HG03108 (cell line): ENCODE data around the gene MTFR2.

Experiments used
- ATAC-seq: cut with Tn5 transposase; IDR thresholded peaks from one replicate; pipeline ENCODE4 v1.9.1; 2021; ENCODE audit warnings: moderate library complexity; ENCODE audit not compliant: unreplicated experiment

MTFR2 gene

DNA sequence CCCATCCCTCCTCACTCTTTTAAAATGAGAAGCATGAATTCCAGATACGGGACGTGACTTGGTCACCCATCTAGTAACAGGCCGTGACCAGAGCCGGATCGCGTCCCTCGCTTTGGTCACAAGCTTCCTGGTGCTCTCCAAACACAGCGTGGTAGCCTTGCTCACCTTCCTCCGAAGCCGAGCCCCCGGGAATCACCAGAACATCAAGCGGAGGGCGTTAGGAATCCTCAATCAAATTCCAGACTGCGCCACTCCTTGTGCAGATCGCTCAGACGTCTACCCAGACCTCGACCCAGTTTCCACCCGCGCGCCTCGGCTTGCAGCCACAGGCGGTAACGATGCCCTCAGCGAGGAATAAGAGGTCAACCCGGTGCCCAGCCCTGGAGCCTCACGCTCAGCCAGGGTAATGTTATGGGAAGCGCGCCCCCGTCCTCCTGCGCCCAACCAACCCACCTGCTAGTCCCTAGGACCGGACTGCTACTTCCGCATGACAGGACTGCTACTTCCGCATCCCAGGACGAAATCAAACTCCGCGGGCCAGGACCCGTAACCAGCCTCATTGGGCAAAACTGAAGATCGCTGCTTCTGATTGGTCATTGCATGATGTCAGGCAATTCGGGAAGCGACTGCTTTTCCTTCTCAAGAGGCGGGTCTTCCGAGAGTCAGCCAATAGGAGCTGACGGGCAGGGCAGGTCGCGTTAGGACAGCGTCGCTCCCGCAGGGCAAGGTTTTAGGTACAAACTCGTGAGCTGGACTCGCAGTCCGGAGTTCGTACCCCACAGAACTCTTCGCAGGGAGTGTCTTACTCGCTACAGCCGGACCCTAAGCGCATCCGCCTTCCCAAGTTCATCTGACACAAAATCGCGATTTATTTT is at the start of gene MTFR2:
Gene MTFR2, minus strand, starts transcription at position 501 of the 875 bp plus-strand sequence. CDS start 1,212 bp downstream, outside the sequence.
- peak; percentile 97 for ATAC-seq

DNA sequence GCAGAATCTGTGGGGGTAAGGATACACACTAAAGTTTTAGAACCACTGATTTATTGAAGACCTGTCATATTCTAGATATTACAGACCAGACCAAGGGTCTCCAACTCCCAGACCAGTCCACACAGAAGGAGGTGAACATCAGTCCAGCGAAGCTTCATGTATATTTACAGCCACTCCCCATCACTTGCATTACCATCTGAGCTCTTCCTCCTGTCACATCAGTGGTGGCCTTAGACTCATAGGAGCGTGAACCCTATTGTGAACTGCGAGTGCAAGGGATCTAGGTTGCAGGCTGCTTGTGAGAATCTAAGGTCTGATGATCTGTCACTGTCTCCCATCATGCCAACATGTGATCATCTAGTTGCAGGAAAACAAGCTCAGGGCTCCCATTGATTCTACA is 44.5 kb upstream of the MTFR2 start:
- ATAC-seq, result no peak

DNA sequence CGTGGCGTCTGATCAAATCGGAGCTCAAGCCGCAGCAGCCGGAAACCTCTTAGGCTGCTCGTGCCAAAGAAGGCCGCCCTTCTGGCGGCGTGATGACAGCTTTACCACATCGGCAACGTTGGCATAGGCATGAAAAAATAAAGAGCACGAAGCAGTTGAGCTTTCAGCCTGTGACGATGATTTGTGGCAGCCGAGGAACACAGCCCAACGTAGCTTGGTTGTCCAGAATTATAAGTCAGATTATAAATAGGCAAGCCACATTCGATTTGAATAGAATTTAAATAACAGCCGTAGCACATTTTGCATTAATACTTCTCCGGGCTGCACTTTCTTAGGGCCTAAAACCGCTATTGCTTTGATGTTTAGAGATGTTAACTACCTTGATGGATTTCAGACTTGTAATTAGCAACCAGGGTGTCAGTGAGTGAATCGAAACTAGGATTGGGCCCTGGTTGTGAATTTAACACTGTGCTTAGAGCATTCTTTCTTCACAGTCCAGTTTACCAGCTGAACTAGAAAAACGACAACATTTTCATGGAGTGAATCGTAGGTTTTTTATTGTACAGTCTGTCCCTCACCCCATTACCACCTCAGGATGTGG is 40.4 kb upstream of the MTFR2 start:
- ATAC-seq, result peak; percentile 13

DNA sequence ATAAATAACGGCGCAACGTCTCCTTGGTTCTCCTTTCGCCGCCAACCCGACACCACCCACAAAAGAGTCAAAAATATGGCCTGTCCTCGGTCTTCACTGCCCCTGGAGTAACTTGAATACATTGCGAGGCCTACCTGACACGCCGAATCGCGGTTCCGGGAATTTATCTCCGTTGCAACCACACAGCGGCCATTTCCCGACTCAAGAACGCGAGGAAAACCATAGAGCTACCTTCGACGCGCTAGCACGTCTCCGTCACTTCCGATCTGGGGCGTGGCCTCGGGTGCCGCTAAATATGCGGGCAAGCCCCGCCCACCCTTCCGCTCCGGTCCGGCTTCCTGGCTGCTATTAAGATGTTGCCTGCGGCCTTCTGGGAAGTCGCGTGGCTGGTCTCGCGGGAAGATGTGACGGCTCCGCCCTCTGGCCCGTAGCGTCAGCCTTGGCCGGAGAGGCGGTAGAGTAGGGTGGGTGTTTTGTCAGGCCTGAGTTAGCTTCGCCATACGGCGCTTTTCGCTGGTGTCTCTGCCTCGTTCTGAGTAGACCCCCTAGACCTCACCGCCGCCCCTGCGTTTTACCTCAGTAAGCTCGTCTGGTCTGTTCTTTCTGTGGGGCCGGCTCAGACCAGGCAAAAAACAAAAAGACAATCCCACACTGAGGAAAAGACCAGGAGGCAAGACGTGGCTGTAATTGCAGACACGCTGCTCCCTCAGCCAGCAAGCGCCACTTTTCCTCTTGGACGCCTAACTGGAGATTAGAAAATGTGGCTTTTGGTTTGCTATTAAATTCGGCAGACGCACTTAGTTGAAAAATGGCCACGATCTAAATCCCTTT is 39.7 kb upstream of the MTFR2 start, which contains the start of gene BCLAF1:
Gene BCLAF1, minus strand, starts transcription at position 268 of the 831 bp plus-strand sequence. CDS start 9,980 bp downstream, outside the sequence.
- ATAC-seq, result peak; percentile 90

DNA sequence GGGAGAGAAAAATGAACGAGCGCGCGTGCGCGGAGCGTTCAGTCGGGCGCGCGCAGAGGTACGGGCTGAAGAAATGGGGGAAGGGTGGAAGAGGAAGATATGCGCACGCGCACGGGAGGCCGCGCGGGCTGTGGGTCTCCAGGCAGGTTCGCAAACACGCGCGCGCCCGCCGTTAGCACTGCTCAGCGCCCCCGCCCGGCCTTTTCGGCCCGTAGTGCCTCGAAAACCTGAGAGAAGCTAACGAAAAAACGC is 39.1 kb upstream of the MTFR2 start:
- ATAC-seq, result peak; percentile 38

DNA sequence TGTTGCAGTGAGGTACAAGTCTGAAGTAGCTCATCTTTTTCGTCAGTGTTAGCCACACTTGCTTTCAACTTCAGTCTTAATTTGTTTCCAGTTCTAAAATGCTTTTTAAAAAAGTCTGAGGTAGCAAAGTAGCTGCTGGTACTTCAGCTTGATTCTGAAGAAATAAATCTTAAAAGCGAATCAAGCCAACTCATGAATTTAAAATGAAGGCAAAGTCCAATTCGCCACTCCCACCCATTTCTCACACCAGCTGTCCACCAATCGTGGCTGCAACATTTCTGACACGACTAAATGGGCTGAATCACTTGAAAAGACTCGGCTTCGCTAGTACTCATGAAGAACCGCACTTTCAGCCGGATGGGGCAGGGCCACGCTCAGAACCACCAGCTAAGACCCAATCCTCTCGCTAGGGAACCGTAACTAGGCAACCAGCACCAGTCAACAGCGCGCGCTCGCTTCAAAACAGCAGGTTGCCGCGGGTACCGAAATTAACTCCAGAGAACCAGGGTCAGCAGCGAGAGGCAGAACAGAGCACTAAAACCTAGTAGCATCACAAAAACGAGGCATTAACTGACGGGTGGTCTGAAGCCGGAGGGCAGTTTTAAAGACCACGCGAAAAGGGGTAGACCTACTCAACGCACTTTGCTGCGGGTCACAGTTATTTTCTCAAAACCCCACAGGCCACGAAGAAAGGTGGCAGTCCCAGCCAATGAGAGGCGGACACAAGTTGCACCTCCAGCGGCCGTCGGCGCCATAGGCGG is 38.6 kb upstream of the MTFR2 start:
- no peak for ATAC-seq

DNA sequence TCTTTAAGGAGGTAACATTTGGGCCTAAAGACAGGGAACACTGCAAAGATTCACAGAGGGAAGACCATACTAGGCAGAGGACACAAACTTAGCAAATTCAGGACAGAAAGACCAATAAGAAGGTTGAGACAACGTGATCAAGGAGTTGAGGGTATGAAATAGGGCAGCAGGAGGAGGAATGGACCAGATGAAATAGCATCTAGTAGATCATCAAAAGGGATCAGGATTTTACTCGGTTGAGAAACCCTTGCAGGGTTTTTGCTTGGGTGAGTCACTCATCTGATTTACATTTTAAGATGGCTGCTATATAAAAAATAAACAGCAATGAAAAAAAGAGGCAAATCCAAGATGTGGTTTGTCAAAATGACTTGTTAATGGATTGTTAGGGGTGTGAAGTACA is 34.8 kb upstream of the MTFR2 start:
- no peak for ATAC-seq

DNA sequence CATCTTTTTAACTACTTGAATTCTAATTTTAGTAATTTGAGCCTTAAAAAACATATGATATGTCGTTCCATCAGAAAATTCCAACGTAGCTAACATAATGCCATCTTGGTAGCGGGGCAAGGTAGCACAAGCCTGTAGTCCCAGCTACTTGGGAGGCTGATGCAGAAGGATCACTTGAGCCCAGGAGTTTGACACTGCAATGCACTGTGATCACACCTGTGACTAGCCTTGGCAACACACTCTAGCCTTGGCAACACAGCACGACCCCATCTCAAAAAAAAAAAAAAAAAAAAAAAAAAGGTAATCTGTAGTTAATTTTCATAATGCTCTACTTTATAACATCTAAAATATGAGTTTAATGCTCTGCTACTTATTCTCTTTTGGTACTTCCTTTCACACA is 32.8 kb upstream of the MTFR2 start:
- ATAC-seq, result no peak

DNA sequence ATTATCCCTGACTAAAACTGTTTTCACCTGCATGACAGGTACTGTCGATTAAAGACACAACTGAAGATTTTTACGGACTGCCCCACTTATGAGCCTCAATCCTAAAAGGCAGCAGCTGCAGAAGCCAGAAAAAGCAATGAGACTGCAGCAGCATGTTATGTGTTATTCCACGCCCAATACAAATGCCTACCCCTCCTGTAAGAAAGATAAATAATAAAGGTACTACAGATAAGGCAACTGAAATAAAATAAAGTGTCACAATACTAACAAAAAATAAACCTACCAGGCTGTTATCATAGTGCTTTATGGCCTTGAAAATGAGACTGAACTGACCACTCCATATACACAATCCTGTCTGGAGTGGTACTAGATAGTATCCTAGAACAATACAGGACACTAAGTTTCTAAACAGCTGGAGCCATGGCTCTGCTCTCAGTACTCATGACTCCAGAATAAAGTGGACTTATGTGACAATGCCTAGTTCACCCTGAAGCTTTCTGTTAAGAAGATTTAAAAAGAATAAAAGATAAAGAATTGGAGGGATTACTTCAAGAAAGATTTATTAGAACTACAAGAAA is 30.0 kb upstream of the MTFR2 start:
- ATAC-seq, result no peak

DNA sequence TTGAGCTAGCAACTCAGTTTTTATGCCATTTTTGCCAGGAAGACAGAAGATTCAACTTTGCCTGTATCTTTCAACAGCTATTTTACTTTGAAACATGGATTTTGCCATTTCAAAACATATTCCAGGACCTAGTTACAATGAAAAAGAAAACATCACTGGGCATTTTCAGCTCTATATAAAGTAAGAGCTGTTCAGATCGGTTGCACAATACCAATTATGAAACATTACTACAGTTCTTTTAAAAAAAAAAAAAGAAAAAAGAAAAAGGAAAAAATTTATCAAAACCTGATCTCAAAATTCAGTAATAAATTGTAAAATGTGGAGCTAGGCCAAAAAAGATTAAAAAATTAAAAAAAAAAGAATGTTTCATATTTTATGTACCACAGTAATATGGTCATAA is 24.0 kb upstream of the MTFR2 start:
- ATAC-seq, result no peak

DNA sequence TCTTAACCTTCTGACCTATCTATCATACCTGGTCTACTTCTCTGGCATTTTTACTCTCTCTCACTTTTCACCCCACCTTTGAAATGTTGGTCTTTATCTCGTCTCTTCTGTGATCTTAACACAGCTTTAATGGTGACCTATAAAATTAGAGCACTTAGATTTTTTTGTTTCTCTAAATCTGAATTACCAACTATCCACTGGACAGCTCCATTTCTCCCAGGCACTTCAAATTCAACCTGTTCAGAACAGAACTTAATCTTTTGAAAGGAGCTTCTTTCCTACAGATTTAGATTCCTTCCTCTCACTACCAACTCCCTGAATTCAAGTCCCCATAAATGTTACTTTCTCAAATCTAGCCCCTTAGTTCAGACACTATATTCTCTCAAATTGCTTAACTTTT is 15.0 kb upstream of the MTFR2 start:
- no peak for ATAC-seq

DNA sequence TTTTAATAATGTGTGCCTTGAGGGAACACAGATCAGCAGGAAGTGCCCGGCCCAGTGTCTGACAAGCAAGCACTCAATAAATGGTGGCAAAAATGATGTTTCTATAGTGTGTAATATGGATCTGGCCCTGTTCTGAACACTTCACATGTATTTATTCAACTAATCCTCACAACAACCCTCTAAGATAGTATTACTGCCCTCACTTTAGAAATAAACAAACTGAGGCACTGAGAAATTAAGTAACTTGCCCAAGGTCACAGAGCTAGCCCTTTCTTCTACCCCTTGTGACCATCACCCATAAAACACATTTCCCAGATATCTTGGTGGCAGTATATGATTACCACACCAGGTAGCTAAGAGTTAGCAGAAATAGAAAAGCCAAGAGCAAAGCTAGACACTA is 12.8 kb upstream of the MTFR2 start:
- ATAC-seq, result no peak

DNA sequence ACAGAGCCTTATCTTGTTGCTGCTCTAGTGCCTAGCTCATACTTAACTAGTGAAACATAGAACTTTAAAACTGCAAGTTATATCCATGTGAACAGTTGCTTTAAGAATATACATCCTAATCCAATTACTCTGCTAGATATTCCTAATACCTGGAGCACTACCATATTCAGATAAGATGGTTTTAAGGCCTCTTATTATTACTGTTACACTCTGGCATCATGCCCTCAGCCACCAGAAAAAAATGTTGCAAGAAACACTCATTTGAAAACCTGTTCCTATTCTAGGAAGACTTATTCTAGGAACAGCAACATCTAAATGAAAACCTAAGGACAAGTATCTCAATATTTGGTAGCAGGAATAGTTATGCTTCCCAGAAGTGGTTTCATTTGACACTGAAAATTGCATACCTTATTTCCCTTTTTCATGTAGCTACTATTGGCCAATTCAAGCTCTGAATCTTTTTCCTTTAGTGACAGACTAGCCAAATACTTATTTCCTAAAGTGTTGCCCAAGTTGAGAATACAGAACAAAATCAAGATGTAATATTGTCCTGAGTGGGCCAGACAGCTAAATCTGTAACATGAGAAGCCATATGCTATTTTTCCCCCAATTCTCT is 4.8 kb upstream of the MTFR2 start:
- no peak for ATAC-seq

DNA sequence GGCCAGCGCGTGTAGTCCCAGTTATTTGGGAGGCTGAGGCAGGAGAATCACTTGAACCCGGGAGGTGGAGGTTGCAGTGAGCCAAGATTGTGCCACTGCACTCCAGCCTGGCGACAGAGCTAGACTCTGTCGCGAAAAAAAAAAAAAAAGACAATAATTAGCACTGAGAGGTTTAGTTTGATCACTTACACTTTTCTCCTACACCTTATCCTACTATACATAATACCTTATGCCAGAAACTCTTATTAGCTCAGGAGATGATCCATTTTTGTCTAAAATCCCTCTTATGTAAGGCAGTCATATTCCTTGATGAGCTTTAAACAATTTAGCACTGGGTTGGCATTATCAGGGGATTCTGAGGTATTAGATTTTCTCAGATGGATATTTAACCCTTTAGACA is 3.6 kb upstream of the MTFR2 start:
- no peak for ATAC-seq

DNA sequence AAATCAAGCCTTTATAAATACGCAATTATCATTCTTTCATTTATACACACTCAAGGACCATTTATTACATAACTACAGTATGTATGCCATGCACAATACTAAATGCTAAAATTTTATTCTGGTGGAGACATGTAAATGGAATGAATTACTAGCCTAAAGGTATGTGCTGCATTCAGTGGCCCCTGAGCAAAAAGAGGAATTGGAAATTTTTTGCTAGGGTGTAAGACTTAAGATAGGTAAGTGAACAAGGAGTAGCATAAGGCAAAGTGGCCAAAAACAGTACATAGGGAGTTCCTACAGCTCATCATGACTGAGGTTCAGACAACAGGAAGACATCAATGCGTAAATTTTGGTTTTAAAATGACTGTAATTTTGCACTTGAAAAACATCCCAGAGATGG is 2.3 kb upstream of the MTFR2 start:
- no peak for ATAC-seq

DNA sequence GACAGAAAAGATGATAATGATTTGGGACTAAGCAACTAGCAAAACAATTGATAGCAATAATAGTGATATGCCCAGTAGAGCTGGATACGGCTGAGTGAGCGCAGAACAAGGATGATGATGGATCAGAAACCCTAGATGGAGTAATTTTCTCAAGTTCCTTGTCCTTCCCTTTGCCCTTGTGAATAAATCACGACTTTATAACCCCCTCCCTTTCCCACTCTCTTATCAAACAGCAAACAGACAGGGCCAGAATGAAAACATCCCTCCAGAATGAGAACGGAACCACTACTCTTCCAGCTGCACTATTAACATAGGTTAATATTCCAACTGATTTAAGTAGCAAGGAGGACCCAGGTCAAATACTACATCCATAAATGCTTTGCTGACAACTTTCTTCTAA is 1.3 kb upstream of the MTFR2 start:
- no peak for ATAC-seq

DNA sequence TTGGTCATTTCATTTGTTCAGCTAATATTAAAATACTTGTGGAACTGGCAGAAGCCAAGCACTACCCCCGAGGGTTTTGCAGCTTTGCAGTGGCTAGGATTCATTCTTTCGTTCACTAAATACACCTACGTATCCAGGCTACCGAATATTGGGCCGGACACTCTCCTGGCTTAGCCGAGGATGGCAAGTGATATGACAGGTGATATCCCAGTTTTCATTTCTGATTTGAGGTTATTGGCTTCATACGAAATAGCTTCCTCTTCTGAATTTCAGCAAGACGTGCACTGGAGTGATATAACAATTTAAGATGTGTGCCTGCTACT is 536 bp upstream of the MTFR2 start:
- ATAC-seq, result no peak

DNA sequence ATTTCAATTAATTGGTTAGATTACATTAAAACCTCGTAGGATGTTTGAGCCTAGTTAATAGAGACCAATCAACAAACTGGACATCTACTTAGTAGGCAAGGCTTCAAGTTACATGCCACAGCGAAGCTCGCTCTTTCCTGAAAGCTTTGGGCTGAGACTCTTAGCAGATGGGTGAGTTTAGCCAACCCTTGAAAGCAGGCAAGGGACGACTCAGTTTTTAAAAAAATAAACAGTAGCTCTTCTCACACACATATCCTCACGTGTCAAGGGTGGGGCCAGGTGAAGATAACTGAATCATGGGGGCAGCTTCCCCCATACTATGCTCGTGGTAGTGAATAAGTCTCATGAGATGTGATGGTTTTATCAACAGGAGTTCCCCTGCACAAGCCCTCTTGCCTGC is 775 bp downstream of the MTFR2 start:
- no peak for ATAC-seq

DNA sequence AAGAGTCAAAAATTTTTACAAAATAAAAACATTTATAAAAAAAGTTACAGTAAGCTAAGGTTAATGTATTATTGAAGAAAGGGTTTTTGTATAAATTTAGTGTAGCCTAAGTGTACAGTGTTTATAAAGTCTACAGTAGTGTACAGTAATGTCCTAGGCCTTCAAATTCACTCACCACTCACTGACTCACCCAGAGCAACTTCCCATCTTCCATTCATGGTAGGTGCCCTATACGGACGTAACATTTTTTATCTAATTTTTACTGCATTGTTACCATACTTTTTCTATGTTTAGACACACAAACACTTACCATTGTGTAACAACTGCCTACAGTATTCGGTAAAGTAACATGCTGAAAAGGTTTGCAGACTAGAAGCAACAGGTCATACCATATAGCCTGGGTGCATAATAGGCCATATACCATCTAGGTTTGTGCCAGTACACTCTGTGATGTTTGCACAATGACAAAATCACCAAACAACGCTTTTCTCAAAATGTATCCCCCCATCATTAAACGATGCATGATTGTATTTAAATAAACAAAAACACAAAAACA is 6.0 kb downstream of the MTFR2 start:
- ATAC-seq, result no peak
